ENCODE results near the gene FBXL16.
"Not testable (repeated sequence)": the region's sequence is repeated elsewhere in the genome, so short reads cannot be mapped to it uniquely, and the experiment has no call there.

The FBXL16 gene, protein sequence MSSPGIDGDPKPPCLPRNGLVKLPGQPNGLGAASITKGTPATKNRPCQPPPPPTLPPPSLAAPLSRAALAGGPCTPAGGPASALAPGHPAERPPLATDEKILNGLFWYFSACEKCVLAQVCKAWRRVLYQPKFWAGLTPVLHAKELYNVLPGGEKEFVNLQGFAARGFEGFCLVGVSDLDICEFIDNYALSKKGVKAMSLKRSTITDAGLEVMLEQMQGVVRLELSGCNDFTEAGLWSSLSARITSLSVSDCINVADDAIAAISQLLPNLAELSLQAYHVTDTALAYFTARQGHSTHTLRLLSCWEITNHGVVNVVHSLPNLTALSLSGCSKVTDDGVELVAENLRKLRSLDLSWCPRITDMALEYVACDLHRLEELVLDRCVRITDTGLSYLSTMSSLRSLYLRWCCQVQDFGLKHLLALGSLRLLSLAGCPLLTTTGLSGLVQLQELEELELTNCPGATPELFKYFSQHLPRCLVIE

DNA sequence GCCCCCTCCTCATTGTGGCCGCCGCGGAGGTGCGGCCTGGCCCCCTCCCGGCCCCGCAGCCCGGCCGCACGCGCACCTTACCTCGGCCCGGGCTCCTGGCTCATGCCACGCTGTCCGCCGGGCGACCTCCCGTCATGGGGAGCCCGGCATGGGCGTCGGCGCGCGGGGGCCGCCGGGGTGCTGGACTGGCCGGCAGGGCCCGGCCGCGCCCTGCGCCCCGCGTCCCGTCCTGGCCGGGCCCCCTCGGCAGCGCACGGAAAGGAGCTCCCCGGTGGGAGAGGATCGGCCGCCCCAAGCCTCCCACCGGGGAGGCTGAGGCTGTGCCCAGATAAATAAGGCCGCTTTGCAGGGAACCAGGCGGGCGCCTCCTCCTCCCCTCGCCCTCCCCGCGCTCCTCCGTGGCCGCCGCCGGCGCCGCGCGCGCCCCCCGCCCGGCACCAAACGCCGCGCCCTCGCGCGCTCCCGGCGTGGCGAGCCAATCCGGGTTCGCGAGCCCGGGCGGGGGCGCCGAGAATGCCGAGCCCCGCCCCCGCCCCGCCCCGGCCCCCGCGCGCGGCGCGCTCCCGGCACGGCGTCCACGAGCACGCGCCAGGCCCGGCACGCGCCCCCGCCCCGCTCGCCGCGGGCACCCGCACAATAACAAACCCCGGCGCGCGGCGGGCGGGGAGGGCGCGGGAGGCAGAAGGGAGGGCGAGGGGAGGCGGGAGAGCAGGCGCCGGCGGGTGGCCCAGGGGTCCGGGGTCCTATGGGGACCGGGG, at the start of gene FBXL16:
Gene FBXL16, minus strand, starts transcription at position 371 of the 758 bp plus-strand sequence. CDS start 8,396 bp downstream, outside the sequence.
- no peak for DNase-seq (ENCODE audit: low spot score)

DNA sequence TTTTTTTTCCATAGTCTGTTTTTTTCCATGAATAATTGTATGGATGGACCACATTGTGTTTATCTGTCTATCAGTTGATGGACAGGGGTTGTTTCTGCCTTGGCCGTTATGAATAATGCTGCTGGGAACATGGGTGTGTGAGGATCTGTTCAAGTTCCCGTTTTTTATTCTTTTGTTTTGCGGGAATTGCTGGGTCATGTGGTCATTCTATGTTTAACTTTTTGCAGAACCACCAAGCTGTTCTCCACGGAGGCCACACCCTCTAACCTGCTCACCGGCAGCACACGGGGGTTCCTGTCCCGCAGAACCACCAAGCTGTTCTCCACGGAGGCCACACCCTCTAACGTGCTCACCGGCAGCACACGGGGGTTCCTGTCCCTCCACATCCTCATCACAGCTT, 49.1 kb upstream of the FBXL16 start:
- DNase-seq (ENCODE audit: low spot score): no peak

DNA sequence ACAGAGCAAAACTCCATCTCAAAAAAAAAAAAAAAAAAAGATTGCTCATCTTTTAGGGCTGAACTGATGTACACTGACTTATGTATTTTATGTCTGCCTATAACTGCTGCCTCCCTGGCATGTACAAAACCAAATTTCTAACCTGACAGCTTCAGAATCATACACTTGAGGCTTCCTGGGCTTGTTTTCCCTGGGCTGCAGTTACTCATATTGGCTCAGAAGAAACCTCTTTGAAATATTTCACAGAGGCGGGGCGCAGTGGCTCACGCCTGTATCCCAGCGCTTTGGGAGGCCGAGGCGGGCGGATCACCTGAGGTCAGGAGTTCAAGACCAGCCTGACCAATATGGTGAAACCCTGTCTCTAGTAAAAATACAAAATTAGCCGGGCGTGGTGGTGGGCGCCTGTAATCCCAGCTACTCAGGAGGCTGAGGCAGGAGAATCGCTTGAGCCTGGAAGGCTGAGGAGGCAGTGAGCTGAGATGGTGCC, 48.6 kb upstream of the FBXL16 start:
- not testable (repeated sequence) for DNase-seq (ENCODE audit: low spot score)

DNA sequence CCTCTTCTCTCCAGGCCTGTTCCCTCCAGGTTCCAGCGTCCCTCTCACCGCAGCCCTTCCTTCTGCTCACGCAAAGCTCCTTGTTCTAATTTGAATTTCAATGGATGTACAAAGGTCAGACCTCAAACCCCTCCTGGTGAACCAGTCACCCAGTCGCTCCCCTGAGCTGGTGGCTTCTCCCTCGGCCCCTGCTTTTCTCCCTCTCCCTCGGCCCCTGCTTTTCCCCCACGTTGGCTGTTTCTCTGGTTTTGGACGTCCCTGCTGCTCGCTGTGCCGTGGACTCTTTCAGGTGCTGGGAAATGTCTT, 46.4 kb upstream of the FBXL16 start:
- DNase-seq (ENCODE audit: low spot score): no peak

DNA sequence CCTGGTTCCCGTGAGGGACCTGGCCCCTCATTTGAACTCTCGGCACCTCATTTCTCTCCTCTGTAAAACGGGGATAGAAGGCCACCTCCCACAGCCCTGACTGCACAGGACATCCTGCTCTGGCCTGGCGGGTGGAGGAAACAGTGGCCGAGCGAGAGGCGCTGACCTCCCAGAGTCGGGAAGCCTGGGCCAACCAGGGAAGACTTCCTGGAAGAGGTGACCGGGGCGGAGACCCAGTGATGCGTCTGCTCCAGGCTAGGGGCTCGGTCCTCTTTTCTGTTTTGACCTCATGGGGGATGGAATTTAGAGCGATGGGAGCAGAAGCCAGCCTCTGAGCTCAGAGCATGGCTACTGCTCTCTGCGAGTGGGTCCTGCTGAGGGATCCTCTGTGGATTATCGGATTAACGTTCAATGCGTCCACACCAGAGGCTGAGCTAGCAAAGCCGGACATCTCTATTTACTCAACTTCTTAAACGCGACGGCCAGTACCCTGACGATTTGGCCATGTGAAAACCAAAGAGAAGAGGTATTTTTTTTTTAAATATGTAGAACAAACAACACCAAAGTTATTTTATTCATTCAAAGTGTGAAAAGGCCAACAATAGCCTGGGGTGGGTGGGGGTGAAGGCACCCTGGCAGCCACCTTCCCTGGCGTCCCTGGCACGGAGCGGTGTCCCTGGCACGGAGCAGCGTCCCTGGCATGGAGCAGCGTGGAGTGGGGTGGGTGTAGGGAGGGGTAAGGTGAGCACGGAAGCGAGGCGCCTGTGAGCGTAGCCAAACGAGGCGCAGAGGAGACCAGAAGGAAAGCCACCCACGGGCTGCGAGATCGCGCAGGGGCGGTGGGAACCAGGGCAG, 45.8 kb upstream of the FBXL16 start:
- no peak for DNase-seq (ENCODE audit: low spot score)

DNA sequence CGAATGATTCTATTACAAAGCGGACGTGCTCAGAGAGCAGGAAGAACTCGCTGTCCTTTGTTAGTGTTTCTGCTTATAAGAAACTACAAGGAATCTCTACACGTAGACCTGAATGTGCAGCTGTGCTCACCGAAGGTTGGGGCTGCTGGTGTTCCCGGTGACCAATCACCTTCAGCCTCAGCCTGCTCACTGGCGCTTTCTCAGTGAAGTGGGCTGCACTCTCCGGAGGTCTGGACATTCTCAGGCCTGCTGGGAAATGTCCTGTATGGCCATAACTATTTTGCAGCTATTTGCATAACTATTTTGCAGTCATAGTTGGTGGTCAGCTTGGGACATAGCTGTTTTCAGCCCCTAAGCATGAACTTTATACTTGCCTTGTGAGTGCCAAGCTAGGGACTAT, 44.9 kb upstream of the FBXL16 start:
- DNase-seq (ENCODE audit: low spot score): no peak

DNA sequence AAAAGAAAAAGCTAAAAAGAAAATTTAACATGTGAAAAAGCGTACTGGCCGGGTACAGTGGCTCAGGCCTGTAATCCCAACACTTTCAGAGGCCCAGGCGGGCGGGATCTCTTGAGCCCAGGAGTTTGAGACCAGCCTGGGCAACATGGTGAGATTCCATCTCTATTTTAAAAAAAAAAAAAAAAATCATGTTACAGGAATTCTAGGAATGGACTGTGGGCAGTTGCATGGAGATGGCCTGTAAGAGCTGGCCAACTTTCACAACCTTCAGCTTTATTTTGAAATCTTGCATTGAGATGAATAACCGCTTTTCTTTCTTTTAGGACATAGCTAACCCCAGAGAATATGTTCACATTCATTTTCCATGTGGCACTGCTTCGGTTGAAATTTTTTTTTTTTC, 43.4 kb upstream of the FBXL16 start:
- no peak for DNase-seq (ENCODE audit: low spot score)

DNA sequence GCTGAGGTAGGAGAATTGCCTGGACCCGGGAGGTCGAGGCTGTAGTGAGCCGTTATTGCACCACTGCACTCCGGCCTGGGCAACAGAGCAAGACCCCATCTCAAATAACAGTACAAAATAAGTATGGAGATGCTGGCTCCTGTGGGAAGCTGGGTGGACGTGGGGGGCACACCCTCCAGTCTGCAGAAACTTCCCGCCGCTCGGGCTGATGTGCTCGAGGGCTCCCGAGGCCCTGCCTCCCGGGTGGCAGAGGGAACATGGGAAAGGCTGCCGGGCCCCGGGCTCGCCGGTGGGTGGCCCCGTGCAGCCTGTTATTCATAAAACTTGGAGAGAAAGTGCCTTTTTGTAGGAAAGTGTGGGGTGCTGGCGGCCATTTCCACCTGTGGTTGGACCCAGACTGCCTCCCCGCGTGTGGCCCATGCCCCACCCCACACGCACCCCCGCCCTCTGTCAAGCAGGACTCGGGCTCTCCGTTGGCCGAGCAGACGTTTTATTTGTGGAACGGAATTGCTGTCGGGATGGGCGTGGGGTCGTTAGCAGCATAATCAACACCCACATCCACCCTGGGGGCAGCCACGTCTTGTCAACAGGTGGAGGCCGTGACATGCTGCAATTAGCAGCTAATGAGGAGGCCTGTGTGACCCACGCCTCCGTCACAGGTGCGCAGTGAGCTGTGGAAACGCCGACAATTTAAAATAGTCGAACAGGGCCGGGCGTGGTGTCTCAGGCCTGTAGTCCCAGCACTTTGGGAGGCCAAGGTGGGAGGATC, 42.6 kb upstream of the FBXL16 start:
- DNase-seq (ENCODE audit: low spot score): no peak

DNA sequence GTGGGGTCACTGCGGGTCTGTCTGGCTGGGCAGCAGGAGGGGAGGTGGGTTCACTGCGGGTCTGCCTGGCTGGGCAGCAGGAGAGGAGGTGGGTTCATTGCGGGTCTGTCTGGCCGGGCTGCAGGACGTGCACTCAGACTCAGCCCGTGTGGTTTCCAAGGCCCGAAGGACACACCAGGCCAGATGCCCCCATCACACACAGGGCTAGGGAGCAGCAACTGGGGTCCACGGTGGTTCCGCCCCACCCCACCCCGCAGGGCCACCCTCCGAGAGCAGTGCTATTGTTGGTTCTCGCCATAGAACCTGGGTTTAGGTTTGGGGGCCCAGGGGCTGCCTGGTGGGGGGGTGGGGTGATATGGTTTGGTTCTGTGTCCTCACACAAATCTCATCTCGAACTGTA, 41.0 kb upstream of the FBXL16 start:
- no peak for DNase-seq (ENCODE audit: low spot score)

DNA sequence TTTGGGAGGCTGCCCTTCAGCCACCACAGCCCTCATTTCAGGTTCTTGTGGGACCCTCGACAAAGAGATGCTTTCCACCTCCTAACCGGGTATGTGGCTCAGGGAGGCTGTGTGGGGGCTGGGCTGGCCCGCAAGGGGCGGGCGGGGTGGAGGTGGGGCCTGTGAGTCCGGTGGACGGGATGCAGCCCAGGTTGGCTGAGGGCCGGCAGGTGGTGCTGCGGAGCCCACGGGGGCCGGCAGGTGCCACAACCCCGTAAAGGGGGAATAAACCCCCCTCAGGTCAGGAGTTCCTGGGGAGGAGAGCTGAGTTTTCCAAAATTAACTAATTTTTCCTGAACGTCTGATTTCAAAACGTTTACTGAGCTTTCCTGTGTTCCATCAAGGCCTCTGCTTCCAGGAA, 40.1 kb upstream of the FBXL16 start:
- no peak for DNase-seq (ENCODE audit: low spot score)

DNA sequence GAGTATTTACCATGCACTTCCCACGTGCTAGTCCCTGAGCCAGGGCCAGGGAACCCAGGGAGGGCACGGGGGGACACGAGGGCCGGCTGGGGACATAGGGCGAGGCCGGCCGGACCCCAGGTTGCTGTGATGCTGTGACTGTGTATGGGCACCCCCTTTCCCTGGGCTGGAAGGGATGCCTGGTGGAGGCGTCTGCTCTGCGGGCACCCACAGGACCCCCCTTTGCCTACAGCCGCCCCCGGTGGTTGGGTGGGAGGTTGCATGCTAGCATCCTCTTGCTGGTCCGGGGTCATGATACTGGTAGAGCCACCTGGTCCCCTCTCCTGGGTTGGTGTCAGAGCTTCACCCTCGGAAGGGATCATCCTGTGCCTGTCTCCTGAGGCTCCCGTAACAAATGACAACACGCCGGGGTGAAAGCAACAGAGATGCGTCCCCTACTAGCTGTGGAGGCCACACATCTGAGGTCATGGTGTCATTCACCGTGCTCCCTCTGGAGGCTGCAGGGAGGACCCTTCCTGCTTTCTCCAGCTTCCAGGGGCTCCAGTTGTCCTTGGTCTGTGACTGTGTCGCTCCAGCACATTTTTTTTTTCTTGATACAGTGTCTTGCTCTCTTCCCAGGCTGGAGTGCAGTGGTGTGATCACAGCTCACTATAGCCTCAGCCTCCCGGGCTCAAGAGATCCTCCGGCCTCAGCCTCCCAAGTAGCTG, 38.3 kb upstream of the FBXL16 start:
- DNase-seq (ENCODE audit: low spot score): no peak

DNA sequence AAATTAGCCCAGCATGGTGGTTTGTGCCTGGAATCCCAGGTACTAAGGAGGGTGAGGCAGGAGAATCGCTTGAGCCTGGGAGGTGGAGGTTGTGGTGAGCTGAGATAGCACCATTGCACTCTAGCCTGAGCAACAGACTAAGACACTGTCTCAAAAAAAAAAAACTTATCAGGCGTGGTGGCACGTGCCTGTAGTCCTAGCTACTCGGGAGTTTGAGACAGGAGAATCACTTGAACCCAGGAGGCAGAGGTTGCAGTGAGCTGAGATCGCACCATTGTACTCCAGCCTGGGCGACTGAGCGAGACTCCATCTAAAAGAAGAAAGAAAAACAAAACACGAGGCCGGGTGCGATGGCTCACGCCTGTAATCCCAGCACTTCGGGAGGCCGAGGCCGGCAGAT, 37.3 kb upstream of the FBXL16 start:
- DNase-seq (ENCODE audit: low spot score): not testable (repeated sequence)

DNA sequence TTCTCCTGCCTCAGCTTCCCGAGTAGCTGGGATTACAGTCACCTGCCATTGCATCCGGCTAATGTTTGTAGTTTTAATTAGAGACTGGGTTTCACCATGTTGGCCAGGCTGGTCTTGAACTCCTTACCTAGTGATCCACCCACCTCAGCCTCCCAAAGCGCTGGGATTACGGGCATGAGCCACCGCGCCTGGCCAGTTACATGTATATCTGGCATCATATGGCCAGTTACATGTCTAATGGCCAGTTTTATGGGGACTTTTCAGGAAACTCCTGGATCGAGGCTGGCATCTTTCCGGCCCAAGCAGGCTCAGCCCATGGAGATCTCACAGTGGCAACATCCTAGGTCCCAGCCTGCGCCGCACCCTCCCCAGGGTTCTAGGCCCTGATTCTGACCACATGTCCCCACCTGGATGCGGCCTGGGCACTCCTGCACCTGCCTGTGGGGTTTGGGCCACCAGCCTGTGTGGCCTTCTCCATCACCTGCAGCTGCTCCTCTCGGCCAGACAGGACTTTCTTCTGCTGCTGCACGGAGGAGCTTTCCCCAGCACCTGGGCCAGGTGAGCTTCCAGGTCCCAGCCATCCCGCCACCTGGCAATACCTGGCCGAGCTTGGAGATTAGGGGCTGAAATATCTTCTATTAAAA, 36.5 kb upstream of the FBXL16 start:
- no peak for DNase-seq (ENCODE audit: low spot score)

DNA sequence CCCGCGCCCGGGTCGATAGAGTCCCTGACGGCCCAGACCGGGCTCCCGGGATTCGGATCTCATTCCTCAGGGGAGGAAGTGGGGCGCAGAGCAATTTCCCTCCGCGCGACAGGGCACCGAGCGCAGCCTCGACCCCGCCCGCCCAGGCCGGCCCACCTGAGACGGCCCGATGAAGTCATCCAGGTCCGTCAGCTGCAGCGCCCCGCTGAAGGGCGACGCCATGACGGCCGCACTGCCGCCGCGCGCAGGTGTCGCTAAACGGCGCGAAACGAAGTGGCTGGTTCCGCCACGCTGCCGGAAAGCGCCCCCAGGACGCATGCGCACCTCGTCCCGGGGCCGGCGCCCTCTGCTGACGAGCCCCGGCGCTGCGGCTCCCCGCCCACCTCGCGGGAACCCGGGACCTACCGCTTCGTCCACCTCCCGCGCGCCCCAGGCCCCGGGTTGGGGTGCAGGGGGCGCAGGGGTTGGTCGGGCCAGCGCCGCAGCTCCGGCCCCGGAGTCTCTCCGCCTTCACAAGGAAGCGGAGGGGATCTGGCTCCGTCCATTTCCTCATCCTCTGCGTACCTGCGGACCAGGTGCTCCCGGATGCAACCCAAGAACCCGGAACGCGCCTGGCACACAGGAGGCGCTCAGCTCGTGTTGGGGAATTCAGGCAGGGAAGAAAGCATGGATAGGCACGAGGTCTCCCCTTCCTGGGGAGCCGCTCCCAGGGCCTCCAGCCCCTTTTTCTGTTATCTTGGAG, 35.3 kb upstream of the FBXL16 start, which contains the start of gene CIAO3:
Gene CIAO3, minus strand, starts transcription at position 234 of the 742 bp plus-strand sequence. Its CDS starts 12 bp downstream, at position 222.
- peak; percentile 93 for DNase-seq (ENCODE audit: low spot score)

DNA sequence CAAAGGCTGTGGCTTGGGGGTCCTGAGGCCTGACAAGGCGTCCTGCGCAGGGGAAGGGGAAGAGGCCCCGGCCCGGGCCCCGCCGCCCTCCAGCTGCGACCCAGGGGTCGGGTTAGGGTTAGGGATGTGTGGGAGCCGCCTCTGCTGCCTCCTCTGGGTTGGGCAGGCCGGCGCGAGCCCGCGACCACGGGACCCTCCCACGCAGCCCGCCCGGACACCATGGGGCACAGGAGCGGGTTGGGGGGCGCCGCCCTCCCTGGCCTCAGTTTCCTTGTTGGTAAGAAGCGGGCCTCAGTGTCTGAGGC, 34.8 kb upstream of the FBXL16 start:
- DNase-seq (ENCODE audit: low spot score): no peak

DNA sequence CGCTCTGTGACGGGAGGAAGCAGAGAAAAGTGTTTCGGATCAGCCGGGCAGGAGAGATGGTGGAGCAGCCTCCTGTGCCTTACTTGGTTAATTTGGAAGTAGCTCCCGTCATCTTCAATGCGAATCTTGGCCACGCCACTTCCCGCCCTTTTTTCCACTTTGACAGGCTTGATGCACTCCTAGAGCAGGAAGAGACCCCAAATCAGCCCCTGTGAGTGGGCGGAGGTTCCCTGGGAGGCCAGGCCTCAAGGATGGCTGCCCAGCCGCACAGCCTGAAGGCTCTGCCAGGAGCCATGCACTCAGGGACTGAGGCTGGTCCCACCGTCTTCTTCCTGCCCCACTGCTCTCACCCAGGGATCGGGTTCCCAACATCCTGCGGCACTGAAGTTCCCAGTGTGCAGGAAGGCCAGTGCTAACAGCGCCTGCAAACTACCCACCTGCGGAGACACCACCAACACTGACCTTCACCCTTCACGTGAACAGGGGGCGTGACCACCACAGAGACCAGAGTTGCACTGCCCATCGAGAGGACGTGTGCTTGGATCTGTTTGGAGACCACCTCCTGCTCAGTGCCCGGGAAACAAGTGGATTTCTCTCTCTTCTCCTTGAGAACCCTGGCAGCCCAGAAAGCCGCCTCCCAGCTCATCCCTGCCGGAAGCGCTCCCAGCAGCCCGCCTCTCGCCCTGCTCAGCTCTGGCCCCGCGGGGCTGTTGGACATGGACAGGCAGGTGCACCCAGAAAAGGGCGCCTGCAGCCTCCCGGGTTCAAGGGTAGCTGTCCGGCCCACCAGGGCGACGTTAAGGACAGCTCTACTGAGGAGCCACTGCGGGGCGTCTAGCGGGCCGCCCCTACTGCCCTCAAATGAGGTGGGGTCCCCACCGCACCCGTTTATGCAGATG, 34.2 kb upstream of the FBXL16 start:
- DNase-seq (ENCODE audit: low spot score): no peak

DNA sequence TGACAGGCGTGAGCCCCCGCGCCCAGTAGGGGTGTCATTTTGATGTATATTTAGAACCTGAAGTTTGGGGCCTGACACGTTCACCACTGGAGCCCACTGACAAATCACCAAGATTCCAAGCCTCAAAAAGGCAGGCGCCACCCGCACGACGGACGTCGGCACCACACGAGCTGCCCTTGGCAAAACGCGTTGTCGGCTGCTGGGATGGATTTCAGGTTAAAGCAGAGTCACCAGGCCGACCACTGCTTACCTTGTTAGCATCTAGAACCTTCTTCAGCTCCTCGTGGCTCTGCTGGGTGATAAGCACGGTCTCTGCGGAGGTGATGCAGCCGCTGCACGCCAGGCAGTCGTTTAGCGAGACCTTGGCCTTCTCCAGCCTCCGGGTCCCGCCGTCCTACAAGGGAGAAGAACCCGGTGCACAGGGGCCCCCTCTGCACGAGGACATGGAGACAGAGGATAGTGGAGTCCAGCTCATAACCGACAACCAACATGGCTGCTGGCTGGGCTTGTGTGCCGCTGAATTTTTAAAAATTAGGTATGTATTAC, 31.4 kb upstream of the FBXL16 start:
- no peak for DNase-seq (ENCODE audit: low spot score)

DNA sequence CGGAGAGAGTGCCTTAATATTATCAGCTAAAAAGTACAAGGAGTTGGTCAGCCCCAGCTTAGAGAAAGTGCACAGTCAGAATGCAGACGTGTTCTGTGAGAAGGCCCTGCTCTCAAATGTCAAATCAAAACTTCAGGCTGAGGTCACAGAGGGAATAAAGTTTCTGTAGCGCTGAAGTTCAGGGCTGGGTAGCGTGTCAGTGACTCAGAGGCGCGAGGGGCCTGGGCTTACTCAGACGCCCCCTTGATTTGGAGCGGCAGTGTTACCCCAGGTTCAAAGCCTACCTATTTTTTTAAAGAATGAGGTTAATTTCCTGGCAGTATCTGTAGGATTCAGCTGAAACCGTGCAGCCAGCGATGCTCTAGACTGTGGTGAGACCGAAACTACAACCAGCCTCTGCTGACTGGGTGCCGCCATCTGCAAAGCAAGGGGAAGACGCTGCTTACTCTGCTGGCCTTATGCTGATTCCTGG, 30.4 kb upstream of the FBXL16 start:
- no peak for DNase-seq (ENCODE audit: low spot score)
